Frontal cortex (tissue), 4 donors: Measurements from ENCODE around the gene SELENOT. TPM values are rescaled to one million over a fixed set of nuclear protein-coding genes. Genes with fewer than 3 reads are reported as not detected.
"Not testable (repeated sequence)": the region's sequence is repeated elsewhere in the genome, so short reads cannot be mapped to it uniquely, and the experiment has no call there.

ENCODE experiments used
- DNase-seq, 2 donors: peaks; one replicate each; pipeline ENCODE4 v3.0.0; 2012; ENCODE audit warnings: low spot score in 2 of 2
- FAIRE-seq: peaks from 2 replicates; lab custom pipeline; 2012; peaks lifted over from hg19 to GRCh38; lab: Jason Lieb, UNC
- total RNA-seq: library from RNA; depleted of rRNA; stranded (reverse); fragments of >200 nt; gene quantifications from one replicate; pipeline ENCODE4 v1.2.3, GENCODE V29; 2014
- donor health status: control.
- donor health status: control.
- donor health status: control.

Gene SELENOT, protein sequence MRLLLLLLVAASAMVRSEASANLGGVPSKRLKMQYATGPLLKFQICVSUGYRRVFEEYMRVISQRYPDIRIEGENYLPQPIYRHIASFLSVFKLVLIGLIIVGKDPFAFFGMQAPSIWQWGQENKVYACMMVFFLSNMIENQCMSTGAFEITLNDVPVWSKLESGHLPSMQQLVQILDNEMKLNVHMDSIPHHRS
- 106 TPM for total RNA-seq

DNA sequence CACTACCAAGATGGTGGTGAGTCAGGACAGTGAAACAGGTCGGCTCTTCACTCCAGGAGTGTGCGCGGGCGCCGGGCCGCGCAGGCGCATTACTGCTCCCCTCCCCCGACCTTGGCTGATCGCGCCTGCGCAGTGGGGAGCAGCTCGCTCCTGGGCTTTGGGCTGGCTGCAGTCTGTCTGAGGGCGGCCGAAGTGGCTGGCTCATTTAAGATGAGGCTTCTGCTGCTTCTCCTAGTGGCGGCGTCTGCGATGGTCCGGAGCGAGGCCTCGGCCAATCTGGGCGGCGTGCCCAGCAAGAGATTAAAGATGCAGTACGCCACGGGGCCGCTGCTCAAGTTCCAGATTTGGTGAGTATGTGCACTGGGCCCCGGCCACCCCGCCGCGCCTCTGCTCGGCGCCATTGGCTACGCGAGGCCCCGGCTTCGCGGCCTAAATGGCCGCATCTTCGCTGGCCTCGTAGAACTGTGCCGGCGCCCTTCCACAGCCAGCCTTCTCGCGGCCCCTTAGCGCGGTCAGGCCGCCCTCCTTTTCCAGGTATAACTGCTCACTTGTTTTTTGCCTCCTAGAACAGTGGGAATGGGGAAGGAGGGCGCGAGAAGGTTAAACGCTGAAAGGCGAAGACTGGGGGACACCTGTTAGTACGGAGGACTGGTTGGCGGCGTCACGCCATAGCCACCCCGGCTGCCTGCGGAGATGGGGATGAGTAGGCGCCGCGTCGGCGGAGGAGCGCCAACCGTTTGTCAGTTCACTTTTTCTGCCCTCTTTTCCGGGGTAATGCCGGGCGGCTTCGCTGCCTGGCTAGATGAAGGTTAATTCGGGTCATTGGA lies at the start of gene SELENOT:
Gene SELENOT (plus strand): TSS at position 169 of the 827 bp plus-strand sequence. CDS start 42 bp downstream, at position 211.
- no peak for FAIRE-seq

DNA sequence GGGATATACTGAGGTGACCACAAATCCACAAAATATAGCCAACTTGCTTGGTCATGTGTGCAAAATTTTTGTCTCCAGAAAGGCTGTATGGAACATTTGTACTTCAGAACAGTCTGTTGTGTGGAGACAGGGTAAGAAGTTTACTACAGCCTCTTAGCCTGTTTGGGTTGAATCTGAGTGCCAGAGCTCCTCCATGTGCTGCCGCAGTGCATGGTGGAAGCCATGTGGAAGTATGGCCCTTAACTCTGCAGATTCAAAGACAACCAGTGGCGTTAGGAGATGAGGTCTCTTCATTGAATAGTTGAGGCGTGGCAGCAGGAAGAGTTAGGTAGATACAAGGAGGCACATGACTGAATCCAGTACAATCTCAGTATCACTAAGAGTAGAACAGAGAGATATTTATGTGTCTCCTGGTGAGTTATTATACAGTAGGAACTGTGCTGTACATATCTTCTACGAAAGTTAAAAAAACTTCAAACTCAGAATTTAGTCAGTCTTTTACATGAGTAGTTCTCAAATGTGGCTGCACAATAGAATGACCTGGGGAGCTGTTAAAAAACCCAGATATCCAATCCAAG lies 47.2 kb upstream of the SELENOT start:
- FAIRE-seq, result no peak

More for the DNA sequence above, at the start of gene SELENOT:
- DNase-seq, result peak; percentile 78 to 86

DNA sequence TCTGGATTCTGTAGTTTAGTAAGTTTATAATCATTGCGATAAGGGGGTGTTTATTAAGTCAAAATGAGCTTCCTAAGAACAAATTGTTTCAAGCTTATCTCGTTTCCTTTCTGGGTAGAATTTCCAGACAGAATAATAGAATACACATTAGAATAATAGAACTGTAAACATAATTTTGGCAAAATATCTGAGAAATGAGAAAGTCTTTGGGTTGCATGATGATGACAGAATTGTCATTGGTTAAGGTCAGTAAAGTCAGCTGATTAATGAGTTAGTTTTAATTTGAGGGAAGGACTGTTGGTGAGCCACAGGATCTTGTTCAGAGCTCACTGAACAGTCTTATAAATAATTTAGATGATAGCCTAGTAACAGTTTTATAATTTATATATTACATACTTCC lies 46.3 kb upstream of the SELENOT start:
- no peak for DNase-seq
- FAIRE-seq, result no peak

More for the DNA sequence above, 47.2 kb upstream of the SELENOT start:
- no peak for DNase-seq

DNA sequence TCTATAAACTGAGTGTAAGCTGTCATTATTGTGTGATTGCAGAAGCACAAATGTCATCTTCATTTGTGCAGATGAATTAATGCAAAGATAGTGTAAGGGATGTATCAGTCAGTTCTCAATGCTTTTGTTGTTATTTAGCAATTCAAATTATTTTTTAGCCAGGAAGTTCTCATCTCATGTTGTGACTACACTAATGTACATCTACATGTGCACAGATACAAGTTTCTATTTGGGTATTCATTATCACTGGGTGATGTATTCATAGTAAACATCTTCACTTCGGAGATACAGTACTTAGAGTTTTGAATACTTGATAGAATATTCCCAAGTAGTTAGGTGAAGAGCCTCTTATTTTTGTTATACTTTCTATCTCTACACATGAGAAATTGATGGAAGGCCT lies 45.4 kb upstream of the SELENOT start:
- DNase-seq, result no peak
- FAIRE-seq, result no peak

DNA sequence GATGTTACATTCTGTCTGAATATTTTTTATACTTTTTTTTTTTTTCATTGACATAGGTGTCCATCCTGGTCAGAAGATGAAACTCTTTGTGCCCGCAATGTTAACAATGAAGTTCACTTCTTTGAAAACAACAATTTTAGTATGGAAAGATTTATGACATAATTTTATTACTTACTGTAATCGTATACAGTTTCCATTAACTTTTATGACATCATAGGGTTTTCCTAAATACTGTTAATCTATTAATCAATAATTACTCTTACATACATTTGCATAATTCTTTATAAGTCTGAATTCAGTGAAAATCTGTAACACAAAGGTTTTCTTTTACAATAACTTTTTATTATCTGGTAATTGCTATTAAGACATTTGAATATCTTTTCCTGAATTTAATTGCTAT lies 38.9 kb upstream of the SELENOT start:
- no peak for DNase-seq
- peak; percentile 36 for FAIRE-seq

DNA sequence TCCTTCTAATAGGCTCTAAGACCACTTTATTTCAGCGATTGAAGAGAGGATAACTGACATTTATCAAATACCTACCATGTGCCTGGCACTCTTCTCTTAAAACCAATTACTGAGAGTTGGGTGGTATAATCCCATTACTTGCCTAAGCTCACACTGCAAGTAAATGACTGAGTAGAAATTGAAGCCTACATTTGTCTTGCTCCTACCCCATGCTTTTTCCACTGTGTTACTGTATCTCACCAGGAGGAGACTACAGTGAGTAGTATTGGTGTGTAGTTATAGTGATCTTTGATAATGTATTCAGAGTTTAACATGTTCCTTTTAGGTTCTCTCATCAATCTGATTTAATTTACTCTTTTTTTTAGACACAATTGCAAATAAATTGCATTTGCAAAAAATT lies 35.8 kb upstream of the SELENOT start:
- DNase-seq (no peak), FAIRE-seq (no peak)

DNA sequence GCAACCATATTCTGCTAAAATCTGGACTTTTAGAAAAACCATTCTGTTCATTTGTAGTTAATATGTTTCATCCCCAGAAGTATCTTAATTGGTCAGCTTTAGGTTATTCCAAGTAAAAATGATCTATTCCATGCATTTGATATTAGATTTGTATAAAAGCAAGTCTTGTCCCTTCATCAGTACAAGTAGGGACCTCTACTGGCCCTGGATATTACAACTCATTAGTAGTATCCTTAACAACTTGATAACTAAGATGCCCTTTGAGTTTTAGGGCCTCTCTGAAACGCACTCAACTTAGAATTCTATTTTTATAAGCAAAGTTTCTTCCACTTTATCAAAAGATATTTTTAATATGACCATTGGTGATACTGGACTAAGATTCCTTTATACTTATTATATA lies 25.3 kb upstream of the SELENOT start:
- no peak for FAIRE-seq
- DNase-seq, result no peak

DNA sequence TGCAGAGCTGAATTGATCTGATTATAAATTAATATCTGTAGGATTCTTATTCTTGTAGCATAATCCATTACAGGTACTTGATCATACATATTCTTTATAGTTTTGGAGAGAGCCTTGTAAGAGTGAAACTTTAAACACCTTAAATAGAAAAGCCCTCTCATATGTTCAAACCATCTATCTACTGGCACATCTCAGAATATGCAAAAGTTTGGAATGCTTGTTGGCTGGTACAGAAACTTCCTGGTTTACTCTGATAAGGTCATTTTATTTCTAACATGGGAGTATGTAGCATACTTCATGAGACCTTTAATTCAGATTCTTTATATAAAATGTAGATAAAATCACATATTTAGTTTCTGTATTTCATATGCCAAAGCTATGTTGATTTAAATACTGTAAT lies 21.9 kb upstream of the SELENOT start:
- FAIRE-seq, result no peak

DNA sequence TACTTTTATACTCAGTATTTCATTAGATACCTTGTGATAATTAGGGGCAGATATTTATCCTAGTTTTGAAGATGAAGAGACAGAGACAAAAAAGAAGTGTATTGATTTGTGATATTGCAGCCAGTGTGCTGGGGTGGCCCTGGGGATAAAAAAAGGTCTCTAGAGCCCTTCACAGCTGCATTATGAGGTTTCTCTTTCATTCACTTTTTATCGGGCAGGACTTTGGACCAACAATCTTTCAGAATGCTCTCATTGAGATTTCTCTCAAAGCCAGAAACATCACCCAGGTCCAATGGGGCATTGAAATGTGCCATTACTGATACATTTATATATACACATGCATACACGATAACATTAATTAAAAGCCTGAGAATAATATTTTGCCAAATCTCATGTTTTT lies 20.5 kb upstream of the SELENOT start:
- FAIRE-seq (no peak), DNase-seq (no peak)

More for the DNA sequence above, 21.9 kb upstream of the SELENOT start:
- no peak for DNase-seq

DNA sequence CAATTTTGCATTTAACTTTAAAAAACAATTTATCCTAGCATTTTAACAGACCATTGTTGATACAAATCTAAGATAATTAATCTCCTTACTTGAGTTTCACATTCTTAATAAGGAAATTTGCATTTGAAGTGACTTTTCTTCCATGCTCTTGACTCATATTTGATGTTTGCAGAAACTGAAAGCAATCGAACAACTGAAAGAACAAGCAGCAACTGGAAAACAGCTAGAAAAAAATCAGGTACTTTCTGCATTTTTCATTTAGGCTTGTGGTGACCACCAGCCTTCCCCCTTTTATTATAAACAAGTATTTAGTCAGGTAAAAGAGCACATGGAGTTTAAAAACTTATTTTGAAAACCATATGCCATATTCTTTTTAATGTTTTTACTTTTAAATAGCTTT lies 20.1 kb upstream of the SELENOT start:
- FAIRE-seq (no peak), DNase-seq (no peak)

DNA sequence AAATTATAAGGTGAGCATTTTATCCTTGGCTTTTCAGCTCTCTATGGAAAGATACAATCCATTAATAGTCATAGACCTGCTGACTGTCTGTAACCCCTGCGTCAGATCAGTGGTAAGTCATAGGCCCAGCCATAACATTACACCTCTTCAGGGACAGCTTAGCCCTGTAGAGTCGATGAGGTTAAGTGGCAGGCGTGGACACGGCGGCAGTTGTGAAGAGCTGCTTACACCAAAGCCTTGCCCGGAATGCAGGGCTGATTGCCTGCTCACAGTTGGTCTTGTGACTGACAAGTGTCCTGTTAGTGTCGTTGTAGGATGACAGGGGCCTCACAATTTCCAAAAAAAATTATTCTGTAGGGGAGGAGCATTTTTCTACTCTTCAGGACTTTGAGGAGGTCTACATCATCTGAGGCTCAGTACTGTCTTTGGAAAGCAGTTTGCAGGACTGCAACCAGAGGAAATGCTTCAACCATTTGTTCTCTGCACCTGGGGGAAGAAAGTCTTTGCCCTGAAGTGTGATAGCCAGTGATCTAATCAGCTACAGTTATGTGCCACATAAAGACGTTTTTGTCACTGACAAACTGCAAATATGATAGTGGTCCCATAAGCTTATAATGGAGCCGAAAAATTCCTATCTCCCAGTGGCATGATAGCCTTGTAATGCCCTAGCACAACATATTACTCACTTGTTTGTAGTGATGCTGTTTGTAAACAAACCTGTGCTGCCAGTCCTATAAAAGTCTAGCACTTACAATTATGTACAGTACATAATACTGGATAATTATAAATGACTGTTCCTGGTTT lies 14.9 kb upstream of the SELENOT start:
- DNase-seq (no peak), FAIRE-seq (no peak)

DNA sequence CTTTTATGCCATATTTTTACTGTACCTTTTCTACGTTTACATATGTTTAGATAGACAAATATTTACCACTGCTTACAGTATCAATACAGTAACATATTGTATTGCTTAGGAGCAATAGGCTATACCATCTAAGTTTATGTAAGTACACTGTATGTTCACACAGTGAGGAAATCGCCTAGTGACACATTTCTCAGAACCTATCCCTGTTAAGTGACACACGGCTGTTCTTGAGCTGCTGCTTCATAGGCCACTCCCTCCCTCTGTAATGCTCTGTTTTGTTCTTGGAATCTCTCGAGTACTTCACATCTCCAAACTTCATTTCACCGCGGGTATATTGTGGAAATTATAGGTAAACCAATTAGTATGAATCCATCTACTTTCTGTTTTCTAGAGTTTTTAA lies 13.4 kb upstream of the SELENOT start:
- FAIRE-seq (no peak), DNase-seq (no peak)

DNA sequence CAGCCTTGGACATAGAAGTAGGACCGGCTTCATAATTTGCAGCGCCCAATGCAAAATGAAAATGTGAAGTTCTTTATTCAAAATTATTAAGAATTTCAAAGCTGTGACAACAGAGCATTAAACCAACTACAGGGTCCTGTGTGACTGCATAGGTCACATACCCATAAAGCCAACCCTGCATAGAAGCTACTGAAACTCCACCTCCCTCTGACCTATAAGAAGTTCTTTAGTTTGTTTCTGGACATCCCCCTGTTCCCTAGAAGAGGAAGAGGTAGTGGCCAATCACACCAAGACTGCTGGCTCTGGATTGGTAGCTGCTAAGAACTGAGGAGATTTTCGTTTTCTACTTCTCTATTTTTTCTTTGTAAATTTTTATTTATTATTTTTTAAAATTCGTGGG lies 9.0 kb upstream of the SELENOT start:
- FAIRE-seq (no peak), DNase-seq (no peak)

DNA sequence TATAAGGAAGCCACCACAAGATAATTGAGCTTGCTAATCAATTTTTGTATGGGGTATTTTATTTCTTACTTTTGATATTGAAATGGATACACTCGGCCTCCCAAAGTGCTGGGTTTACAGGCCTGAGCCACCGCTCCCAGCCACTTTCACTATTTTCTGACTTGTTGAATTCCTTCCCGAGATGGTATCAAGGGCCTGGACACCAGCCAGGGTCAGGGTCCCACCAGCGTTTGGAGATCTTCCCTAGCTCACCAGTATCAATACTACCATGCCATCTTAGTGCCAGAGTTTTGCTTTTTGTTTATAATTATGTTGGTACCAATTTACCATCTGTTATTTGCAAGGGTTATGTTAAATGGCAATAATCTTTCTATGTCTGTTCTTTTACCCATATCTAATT lies 5.5 kb upstream of the SELENOT start:
- FAIRE-seq (no peak), DNase-seq (no peak)

DNA sequence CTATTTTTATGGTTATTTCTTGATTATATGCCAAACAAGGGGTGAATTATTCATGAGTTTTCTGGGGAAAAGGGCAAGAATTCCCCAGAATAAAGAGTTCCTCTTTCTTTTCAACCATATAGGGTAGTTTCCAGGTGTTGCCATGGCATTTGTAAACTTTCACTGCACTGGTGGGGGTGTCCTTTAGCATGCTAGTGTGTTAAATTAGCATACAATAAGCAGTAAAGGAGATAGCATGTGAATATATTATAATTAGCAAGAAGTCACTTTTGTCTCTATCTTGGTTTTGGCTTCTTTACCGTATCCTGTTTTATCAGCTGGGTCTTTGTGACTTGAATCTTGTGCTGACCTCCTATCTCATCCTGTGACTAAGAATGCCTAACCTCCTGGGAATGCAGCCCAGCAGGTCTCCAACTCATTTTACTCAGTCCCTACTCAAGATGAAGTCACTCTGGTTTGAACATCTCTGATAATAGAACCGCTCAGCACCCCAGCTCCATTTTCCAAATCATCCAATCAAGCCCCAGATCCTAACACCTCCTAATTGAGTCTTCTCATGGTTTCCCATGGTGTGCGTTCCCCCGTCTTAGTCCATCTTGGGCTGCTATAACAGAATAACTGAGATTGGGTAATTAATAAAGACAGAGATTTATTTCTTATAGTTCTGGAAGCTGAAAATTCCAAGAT lies 3.4 kb upstream of the SELENOT start:
- no peak for DNase-seq
- no peak for FAIRE-seq

DNA sequence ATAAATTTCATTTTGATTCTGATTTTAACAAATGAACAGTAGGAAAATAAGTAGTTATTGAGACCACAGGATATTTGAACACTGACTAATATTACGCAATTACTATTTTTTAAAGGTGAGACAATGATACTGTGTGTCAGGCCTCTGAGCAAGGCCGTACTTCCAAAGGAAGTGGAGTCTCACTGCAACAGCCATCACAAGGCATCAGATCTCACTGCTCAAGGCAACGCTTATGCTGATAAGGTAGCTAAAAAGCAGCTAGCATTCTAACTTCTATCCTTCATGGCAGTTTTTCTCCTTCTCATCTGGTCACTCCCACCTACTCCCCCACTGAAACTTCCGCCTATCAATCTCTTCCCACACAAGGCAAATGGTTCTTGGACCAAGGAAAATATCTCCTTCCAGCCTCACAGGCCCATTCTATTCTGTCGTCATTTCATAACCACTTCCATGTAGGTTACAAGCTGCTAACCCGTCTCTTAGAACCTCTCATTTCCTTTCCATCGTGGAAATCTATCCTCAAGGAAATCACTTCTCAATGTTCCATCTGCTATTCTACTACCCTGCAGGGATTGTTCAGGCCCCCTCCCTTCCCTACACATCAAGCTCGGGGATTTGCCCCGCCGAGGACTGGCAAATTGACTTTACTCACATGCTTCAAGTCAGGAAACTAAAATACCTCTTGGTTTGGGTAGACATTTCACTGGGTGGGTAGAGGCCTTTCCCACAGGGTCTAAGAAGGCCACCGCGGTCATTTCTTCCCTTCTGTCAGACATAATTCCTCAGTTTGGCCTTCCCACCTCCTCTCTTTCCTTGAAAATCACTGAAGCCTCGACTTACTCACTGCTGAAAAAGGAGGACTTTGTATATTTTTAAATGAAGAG lies 2.2 kb upstream of the SELENOT start:
- not testable (repeated sequence) for FAIRE-seq, DNase-seq

DNA sequence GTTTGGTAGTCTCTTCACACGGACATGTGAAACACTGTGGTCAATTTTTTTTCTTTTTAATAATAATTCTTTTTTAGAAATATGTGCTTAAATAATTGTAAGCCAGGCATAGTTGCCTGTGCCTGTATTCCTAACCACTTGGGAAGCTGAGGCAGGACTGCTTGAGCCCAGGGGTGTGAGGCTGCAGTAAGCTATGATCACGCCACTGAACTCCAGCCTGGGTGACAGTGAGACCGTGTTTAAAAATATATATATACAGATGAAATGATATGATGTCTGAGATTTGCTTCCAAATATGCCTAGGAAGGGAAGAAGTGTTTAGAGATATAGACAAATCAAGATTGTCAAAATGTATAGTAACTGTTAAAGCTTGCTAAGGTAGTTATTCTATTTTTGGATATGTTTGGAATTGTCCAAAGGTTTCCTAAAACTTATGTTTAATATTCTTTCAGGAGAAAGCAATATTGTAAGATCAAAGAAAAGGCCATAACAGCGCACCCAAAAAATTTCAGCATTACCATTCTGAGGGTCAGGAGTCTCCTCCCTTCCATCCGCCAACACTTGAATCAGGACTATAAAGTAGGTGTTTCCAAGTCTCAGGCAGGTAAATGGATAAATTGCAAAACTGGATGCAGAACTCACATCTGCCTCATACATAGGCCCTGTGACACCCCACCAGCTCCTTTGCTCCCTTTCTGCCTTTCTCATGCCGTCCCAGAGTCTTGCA lies 532 bp upstream of the SELENOT start:
- DNase-seq, result no peak
- no peak for FAIRE-seq

DNA sequence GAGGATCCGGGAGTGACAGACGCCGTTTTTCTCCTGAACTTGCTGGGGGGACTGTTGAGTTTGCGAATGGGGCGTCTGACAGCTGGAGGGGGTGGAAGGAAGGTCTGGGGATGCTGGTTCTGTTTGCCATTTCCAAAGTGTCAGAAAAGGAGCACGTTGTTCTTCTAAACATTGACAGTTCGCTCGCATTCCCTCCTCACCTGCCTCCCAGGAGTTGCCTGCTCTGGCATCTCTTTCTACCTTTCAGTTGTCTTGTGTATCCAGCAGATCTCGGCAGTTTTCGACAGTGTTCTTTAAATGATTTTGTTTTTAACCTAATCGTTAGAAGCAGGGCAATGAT lies 829 bp downstream of the SELENOT start:
- no peak for FAIRE-seq
- DNase-seq, result no peak
